ENCODE measurements around the gene MAMSTR. TPM values are rescaled to one million over a fixed set of nuclear protein-coding genes. Genes with fewer than 3 reads are reported as not detected.
"Not testable (repeated sequence)": the region's sequence is repeated elsewhere in the genome, so short reads cannot be mapped to it uniquely, and the experiment has no call there.

Gene MAMSTR, protein sequence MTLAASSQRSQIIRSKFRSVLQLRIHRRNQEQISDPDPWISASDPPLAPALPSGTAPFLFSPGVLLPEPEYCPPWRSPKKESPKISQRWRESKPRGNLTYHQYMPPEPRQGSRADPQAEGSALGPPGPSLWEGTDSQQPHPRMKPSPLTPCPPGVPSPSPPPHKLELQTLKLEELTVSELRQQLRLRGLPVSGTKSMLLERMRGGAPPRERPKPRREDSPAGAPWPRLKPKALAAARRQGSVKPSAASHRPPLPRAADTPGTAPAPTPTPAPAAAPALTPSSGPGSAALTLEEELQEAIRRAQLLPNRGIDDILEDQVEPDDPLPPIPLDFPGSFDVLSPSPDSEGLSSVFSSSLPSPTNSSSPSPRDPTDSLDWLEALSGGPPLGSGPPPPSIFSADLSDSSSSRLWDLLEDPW
- 1 to 10 TPM; 2.1 to 2.5 TPM for total RNA-seq
- polyA plus RNA-seq, result under 1 TPM; 0.71 to 0.73 TPM

DNA sequence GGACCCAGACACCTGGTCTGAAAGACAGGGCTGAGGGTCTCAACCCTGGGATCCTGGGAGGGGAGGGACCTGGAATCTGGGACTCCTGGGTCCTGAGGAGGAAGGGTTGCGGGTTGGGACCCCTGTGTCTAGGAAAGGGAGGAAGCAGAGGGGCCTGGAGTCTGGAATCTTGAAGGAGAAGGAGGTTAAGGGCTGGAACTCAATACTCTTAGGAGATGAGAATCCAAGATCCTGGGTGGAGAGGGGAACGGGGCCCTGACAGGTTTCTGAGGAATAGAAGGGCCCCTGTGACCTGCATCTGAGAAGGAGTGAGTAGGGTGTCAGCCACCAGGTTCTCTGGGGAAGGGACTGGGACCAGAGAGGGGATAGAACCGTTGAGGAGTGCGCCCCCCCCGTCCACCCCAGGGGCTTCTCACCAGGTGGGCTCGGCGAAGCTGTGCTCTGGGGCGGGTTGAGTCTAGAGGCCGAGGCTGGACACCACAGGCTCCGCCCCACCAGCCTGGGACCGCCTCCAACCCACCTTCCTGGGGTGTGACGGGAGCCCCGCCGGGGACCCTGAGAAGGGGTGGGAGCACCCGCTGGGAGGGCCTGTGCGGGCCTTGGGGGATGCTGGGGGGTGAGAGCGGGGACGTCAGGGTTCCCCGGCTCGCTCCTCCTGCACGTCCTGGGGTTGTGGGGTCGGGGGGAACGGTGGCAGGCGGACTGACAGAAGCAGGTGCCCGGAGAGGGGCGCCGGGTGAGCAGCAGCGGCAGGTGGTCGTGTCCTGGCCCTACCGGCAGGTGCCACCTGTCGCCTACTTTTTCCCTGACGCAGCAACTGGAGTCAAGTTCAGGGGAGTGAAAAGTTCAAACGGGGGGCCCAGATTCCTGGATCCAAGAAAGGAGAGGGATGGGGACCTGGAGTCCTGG, at the start of gene MAMSTR:
TSS of gene MAMSTR (minus strand) at position 463 of the 909 bp plus-strand sequence. CDS start 694 bp downstream, outside the sequence.
- H3K36me3 Mint-ChIP-seq, result peaks cover 0 to 3% of the 10 kb centered on the region in 2 donors
- H3K27ac Mint-ChIP-seq, result peak within 1 kb of the TSS; percentile 94 to 100 (median 99)
- no peaks in the 10 kb centered on the region for H3K9me3 ChIP-seq (ENCODE audit: control insufficient read depth in 1 of 2, low read length in 2 of 2)
- ChIA-PET CTCF (ENCODE audit: partially characterized antibody) (interaction anchor here (1.4 to 1.5 kb wide), 2 partner anchors 76 to 274 kb away, joined by 3 to 4 read pairs; partner anchors contain the start of genes GYS1 and RUVBL2), POLR2A (ENCODE audit: partially characterized antibody) (interaction anchor here (1.4 kb wide), 1 partner anchor 152 kb away, joined by 3 read pairs; the partner anchor contains the start of gene PPP1R15A)
- no peaks in the 10 kb centered on the region for H3K9me3 Mint-ChIP-seq
- peak within 1 kb of the TSS in 1 of 2 donors; percentile 75 for H3K4me3 ChIP-seq (ENCODE audit: low read length in 2 of 2)
- H3K27me3 Mint-ChIP-seq, result no peaks in the 10 kb centered on the region
- H3K36me3 ChIP-seq (ENCODE audit: insufficient read depth, low read length), result no peaks in the 10 kb centered on the region
- peak within 1 kb of the TSS; percentile 72 for H3K27ac ChIP-seq (ENCODE audit: low read depth, low read length)
- intact Hi-C loops (cut with micrococcal nuclease), result no loop called here
- H3K27me3 ChIP-seq (ENCODE audit: insufficient read depth, low read length), result no peaks in the 10 kb centered on the region
- peak within 1 kb of the TSS; percentile 94 to 99 (median 98) for H3K4me3 Mint-ChIP-seq
- H3K4me1 Mint-ChIP-seq, result peaks cover 7 to 33% (median 19%) of the 10 kb centered on the region in 4 donors
- peaks cover 19% of the 10 kb centered on the region for H3K4me1 ChIP-seq (ENCODE audit: insufficient read depth, low read length)
- DNase-seq, result no peak

DNA sequence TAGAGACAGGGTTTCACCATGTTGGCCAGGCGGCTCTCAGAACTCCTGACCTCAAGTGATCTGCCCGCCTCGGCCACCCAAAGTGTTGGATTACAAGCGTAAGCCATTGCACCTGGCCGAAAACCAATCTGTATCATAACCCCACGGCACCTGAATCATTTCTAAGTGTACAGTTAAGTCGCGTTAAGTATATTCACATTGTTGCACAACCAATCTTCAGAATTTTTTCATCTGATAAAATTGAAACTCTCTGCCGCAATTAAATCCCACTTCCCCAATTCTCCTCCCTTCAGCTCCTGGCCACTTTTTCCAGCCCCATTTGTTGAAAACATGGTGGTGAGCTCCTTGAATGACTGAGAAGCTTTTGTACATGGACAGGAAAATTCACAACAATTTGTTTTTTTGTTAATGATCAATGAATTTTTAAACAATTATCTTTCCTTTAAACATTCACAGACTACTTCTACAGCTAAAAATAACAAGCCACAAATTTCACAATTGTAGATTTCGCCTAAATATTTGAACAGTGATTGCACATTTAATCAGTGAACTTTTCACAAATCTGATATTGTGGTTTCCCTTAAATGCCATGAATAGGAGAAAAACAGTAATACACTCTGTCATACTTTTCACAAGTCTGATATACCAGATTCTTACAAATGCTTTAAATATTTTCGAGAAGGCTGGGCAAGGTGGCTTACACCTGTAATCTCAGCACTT, 49.6 kb upstream of the MAMSTR start:
- CTCF ChIA-PET (ENCODE audit: partially characterized antibody), result interaction anchor here (0.6 to 1.1 kb wide), 2 partner anchors 19 to 20 kb away, joined by 3 read pairs; no protein-coding TSS in a partner anchor
- no peak for DNase-seq
- no peak overlapping the region for H3K4me3 ChIP-seq (ENCODE audit: low read length in 2 of 2)
- H3K4me1 ChIP-seq (ENCODE audit: insufficient read depth, low read length), result no peaks in the 10 kb centered on the region
- H3K36me3 ChIP-seq (ENCODE audit: insufficient read depth, low read length), result no peaks in the 10 kb centered on the region
- intact Hi-C loops (cut with micrococcal nuclease), result no loop called here
- H3K9me3 Mint-ChIP-seq, result no peaks in the 10 kb centered on the region
- no peaks in the 10 kb centered on the region for H3K36me3 Mint-ChIP-seq
- H3K27me3 Mint-ChIP-seq, result peaks cover 17 to 20% of the 10 kb centered on the region in 2 donors
- H3K27ac Mint-ChIP-seq, result no peak overlapping the region
- POLR2A ChIA-PET (ENCODE audit: partially characterized antibody), result interaction anchor here (1.3 kb wide), 1 partner anchor 196 kb away, joined by 3 read pairs; the partner anchor contains the start of gene FTL
- no peak overlapping the region for H3K27ac ChIP-seq (ENCODE audit: low read depth, low read length)
- H3K9me3 ChIP-seq (ENCODE audit: control insufficient read depth in 1 of 2, low read length in 2 of 2), result no peaks in the 10 kb centered on the region
- H3K4me3 Mint-ChIP-seq, result no peak overlapping the region
- no peaks in the 10 kb centered on the region for H3K4me1 Mint-ChIP-seq
- H3K27me3 ChIP-seq (ENCODE audit: insufficient read depth, low read length), result no peaks in the 10 kb centered on the region

DNA sequence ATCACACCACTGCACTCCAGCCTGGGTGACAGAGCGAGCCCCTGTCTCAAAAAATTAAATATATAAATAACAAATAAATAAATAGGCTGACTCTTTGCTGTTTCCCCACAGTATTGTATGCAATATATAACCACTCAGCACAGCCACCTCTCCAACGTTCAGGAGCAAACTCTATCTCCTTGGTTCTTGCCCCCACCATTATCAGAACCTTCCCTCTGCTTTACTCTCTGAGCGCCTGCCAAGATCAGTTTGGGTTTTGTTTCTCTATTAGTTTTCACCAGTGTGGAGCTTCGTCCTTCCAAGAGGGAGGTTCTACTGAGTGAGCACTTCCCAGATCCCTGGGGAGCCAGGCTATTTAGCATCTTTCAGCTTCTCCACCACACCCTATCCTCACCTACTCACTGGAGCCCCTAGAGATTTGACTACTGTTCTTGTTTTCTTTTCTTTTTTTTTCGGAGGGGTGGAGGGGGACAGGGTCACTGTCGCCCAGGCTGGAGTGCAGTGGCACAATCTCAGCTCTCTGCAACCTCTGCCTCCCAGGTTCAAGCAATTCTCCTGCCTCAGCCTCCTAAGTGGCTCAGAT, 48.7 kb upstream of the MAMSTR start:
- H3K4me1 ChIP-seq (ENCODE audit: insufficient read depth, low read length); H3K27ac Mint-ChIP-seq; H3K36me3 ChIP-seq (ENCODE audit: insufficient read depth, low read length); H3K27ac ChIP-seq (ENCODE audit: low read depth, low read length); intact Hi-C loops (cut with micrococcal nuclease); H3K9me3 ChIP-seq (ENCODE audit: control insufficient read depth in 1 of 2, low read length in 2 of 2); CTCF ChIA-PET (ENCODE audit: partially characterized antibody); H3K9me3 Mint-ChIP-seq; H3K27me3 ChIP-seq (ENCODE audit: insufficient read depth, low read length); H3K4me3 ChIP-seq (ENCODE audit: low read length in 2 of 2); H3K4me1 Mint-ChIP-seq; H3K36me3 Mint-ChIP-seq; DNase-seq; POLR2A ChIA-PET (ENCODE audit: partially characterized antibody); H3K4me3 Mint-ChIP-seq: not testable (repeated sequence)
- peaks cover 17 to 20% of the 10 kb centered on the region in 2 donors for H3K27me3 Mint-ChIP-seq

DNA sequence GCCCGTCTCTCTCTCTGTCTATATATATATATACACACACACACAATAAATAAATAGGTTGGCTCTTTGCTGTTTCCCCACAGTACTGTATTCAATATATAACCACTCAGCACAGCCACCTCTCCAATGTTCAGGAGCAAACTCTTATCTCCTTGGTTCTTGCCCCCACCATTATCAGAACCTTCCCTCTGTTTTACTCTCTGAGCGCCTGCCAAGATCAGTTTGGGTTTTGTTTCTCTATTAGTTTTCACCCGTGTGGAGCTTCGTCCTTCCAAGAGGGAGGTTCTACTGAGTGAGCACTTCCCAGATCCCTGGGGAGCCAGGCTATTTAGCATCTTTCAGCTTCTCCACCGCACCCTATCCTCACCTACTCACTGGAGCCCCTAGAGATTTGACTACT, 46.3 kb upstream of the MAMSTR start:
- H3K4me1 Mint-ChIP-seq; H3K4me1 ChIP-seq (ENCODE audit: insufficient read depth, low read length); POLR2A ChIA-PET (ENCODE audit: partially characterized antibody); DNase-seq; H3K27ac ChIP-seq (ENCODE audit: low read depth, low read length); H3K4me3 Mint-ChIP-seq; intact Hi-C loops (cut with micrococcal nuclease); H3K36me3 ChIP-seq (ENCODE audit: insufficient read depth, low read length); H3K36me3 Mint-ChIP-seq; H3K9me3 Mint-ChIP-seq; H3K27me3 ChIP-seq (ENCODE audit: insufficient read depth, low read length); CTCF ChIA-PET (ENCODE audit: partially characterized antibody); H3K27ac Mint-ChIP-seq; H3K4me3 ChIP-seq (ENCODE audit: low read length in 2 of 2); H3K9me3 ChIP-seq (ENCODE audit: control insufficient read depth in 1 of 2, low read length in 2 of 2): not testable (repeated sequence)
- H3K27me3 Mint-ChIP-seq, result peaks cover 15 to 19% of the 10 kb centered on the region in 2 donors

DNA sequence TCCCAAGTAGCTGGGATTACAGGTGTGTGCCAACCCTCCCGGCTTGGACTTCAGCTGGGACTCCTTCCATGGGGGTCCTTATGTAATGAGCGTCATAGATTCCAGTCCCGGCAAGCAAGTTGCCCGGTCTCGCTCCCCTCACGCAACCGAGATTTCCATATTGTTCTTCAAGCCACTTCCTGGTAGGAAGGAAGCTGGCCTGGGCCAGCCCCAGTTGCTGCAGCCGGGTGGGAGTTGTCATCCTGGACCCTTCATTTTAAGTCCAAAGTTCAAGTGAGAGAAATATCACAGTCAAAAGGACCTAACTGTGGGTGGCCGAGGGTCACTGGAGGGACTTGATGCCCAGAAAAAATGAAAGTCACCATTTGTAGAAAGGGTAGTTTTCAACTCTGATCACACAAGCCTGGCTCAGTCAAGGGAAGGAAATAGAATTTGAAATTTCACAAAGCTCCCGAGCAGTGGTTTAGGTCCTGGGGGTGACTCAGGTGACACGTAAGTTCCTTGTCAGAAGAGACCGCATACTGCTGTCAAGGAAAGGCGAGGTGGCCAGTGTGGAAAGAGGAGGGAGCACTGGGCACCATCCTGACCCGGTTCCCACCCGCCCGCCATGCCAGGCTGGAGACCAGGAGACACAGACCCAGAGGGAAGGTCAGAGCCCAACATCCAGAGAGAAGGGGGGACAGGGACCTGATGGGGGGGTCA, 41.1 kb upstream of the MAMSTR start:
- POLR2A ChIA-PET (ENCODE audit: partially characterized antibody), result no interaction called here
- H3K9me3 ChIP-seq (ENCODE audit: control insufficient read depth in 1 of 2, low read length in 2 of 2), result no peaks in the 10 kb centered on the region
- H3K36me3 ChIP-seq (ENCODE audit: insufficient read depth, low read length), result no peaks in the 10 kb centered on the region
- no peak overlapping the region for H3K4me3 Mint-ChIP-seq
- H3K36me3 Mint-ChIP-seq, result no peaks in the 10 kb centered on the region
- H3K4me1 ChIP-seq (ENCODE audit: insufficient read depth, low read length), result peaks cover 5% of the 10 kb centered on the region
- peak overlapping the region in 1 of 7 donors; percentile 17 for H3K27ac Mint-ChIP-seq
- no peak overlapping the region for H3K27ac ChIP-seq (ENCODE audit: low read depth, low read length)
- peaks cover 0 to 5% (median 3%) of the 10 kb centered on the region in 4 donors for H3K4me1 Mint-ChIP-seq
- peaks cover 7 to 10% of the 10 kb centered on the region in 2 donors for H3K27me3 Mint-ChIP-seq
- H3K9me3 Mint-ChIP-seq, result no peaks in the 10 kb centered on the region
- H3K4me3 ChIP-seq (ENCODE audit: low read length in 2 of 2), result no peak overlapping the region
- CTCF ChIA-PET (ENCODE audit: partially characterized antibody), result interaction anchor here (1.1 to 2.2 kb wide), 2 partner anchors 16 to 82 kb away, joined by 4 to 6 read pairs; no protein-coding TSS in a partner anchor
- no peak for DNase-seq
- H3K27me3 ChIP-seq (ENCODE audit: insufficient read depth, low read length), result no peaks in the 10 kb centered on the region
- intact Hi-C loops (cut with micrococcal nuclease), result no loop called here

DNA sequence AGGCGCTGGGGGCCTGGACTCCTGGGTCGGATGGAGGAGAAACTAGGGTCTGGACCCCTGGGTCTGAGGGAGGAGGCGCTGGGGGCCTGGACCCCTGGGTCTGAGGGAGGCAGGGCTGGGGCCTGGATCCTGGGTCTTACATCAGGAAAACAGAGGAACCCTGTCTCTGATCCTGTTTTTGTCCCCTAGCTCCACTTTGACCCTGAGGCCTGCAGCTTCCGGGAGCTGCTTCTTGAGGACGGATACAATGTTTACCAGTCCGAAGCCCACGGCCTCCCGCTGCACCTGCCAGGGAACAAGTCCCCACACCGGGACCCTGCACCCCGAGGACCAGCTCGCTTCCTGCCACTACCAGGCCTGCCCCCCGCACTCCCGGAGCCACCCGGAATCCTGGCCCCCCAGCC, 38.2 kb upstream of the MAMSTR start:
- no peaks in the 10 kb centered on the region for H3K9me3 ChIP-seq (ENCODE audit: control insufficient read depth in 1 of 2, low read length in 2 of 2)
- H3K4me3 Mint-ChIP-seq, result no peak overlapping the region
- no peak overlapping the region for H3K27ac Mint-ChIP-seq
- POLR2A ChIA-PET (ENCODE audit: partially characterized antibody), result no interaction called here
- intact Hi-C loops (cut with micrococcal nuclease), result no loop called here
- H3K4me1 Mint-ChIP-seq, result peaks cover 10 to 19% (median 12%) of the 10 kb centered on the region in 4 donors
- H3K27ac ChIP-seq (ENCODE audit: low read depth, low read length), result no peak overlapping the region
- no peaks in the 10 kb centered on the region for H3K36me3 Mint-ChIP-seq
- peaks cover 11 to 15% of the 10 kb centered on the region in 2 donors for H3K27me3 Mint-ChIP-seq
- H3K27me3 ChIP-seq (ENCODE audit: insufficient read depth, low read length), result no peaks in the 10 kb centered on the region
- H3K9me3 Mint-ChIP-seq, result no peaks in the 10 kb centered on the region
- CTCF ChIA-PET (ENCODE audit: partially characterized antibody), result no interaction called here
- H3K36me3 ChIP-seq (ENCODE audit: insufficient read depth, low read length), result no peaks in the 10 kb centered on the region
- DNase-seq, result no peak
- peaks cover 14% of the 10 kb centered on the region for H3K4me1 ChIP-seq (ENCODE audit: insufficient read depth, low read length)
- no peak overlapping the region for H3K4me3 ChIP-seq (ENCODE audit: low read length in 2 of 2)

All from CD4-positive, alpha-beta memory T cell (primary cell).